GM13977 (cell line): ENCODE results near the gene RNGTT.

Experiments
- DNase-seq: peaks from one replicate; pipeline ENCODE4 v3.0.0; 2012; ENCODE audit warnings: low spot score
- in situ Hi-C: fragments of 300-500 bp; cut with MboI; formaldehyde crosslinking; loops from one replicate; pipeline ENCODE4 v1.12.0; 2022; ENCODE audit warnings: low sequenced_read_pairs, low pct_unique_long_range_greater_than_20kb, mixed read lengths, inconsistent platforms; ENCODE audit not compliant: unreplicated experiment
- TF ChIP-seq, protein P1 (sequence below): IDR thresholded peaks from 2 replicates; pipeline ENCODE4 v1.5.1; 2012; ENCODE audit warnings: mild to moderate bottlenecking, control low read depth; ENCODE audit not compliant: insufficient read depth; ENCODE audit errors: extremely low read depth, missing control alignments

Gene RNGTT

DNA sequence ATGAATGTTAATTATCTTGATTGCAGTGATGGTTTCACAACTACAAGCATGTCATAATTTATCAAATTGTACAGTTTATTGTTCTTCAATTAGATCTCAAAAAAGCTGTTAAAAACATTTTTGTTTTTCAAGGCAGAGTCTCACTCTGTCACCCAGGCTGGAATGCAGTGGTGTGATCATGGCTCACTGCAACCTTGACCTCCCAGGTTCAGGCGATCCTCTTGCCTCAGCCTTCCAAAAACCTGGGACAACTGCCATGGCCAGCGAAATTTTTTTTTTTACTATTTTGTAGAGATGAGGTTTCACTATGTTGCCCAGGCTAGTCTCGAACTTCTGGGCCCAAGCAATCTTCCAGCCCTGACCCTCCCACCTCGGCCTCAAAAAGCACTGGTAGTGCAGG lies 286.1 kb downstream of the RNGTT start:
- TF ChIP-seq, protein P1, sequence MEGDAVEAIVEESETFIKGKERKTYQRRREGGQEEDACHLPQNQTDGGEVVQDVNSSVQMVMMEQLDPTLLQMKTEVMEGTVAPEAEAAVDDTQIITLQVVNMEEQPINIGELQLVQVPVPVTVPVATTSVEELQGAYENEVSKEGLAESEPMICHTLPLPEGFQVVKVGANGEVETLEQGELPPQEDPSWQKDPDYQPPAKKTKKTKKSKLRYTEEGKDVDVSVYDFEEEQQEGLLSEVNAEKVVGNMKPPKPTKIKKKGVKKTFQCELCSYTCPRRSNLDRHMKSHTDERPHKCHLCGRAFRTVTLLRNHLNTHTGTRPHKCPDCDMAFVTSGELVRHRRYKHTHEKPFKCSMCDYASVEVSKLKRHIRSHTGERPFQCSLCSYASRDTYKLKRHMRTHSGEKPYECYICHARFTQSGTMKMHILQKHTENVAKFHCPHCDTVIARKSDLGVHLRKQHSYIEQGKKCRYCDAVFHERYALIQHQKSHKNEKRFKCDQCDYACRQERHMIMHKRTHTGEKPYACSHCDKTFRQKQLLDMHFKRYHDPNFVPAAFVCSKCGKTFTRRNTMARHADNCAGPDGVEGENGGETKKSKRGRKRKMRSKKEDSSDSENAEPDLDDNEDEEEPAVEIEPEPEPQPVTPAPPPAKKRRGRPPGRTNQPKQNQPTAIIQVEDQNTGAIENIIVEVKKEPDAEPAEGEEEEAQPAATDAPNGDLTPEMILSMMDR = no peak
- DNase-seq = no peak
- in situ Hi-C loops = no loop called here

DNA sequence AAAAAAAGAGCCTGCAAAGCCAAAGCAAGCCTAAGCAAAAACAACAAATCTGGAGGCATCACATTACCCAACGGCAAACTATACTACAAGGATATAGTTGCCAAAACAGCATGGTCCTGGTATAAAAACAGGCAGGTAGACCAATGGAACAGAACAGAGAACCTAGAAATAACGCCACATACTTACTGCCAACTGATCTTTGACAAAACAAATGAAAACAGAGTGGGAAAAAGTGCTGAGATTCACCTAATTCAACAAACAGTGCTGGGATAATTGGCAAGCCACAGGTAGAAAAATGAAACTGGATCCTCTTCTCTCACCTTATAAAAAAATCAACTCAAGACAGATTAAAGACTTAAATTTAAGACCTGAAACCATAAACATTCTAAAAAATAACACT lies 291.8 kb downstream of the RNGTT start:
- in situ Hi-C loops = no loop called here
- no peak for DNase-seq
- TF ChIP-seq, protein P1 = no peak

DNA sequence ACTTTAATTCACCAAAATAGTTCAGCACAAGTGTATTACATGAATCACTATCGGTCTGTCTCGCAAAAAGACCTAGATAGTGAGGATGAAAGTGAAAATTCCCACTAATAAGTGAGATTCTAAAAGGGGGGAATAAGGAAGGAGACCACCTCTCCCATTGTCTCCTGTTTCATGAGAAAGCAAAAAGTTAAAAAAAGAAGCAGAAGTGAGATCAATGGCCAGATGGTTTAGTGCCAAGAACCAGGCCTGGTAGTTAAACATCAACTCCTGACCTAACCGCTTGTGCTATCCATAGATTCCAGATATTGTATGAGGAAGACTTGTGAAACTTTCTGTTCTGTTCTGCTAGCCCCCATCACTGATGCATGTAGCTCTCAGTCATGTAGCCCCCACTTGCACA lies 293.0 kb downstream of the RNGTT start:
- DNase-seq = no peak
- TF ChIP-seq, protein P1 = no peak
- in situ Hi-C loops = no loop called here

DNA sequence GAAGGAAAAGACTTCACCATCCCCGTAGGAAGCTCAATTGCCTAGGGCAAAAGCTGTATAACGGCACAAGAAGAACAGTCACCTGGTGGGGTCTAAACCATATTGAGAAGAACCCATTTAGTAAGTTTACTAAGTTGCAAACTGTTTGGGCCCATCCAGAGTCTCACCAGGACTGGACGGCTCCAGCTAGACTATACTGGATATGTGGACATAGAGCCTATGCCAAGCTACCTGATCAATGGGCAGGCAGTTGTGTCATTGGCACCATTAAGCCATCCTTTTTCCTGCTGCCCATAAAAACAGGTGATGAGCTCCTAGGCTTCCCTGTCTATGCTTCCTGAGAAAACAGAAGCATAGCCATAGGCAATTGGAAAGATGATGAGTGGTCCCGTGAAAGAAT lies 293.9 kb downstream of the RNGTT start:
- TF ChIP-seq, protein P1 = no peak
- no peak for DNase-seq
- in situ Hi-C loops = no loop called here

DNA sequence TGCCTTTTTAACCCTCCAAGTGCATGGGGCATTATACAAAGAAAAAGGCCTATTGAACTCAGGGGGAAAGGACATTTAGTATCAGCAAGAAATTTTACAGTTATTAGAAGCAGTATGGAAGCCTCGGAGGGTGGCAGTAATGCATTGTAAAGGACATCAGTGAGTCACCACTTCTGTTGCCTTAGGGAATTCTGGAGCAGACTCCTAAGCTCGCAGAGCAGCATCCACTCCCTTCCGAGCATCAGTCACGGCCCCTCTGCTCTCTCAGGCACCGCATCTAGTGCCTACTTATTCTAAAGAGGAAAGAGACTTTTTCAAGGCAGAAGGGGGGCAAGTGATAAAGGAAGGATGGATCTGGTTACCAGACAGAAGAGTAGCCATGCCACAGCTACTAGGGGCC lies 296.5 kb downstream of the RNGTT start:
- in situ Hi-C loops = no loop called here
- TF ChIP-seq, protein P1 = no peak
- DNase-seq = no peak

DNA sequence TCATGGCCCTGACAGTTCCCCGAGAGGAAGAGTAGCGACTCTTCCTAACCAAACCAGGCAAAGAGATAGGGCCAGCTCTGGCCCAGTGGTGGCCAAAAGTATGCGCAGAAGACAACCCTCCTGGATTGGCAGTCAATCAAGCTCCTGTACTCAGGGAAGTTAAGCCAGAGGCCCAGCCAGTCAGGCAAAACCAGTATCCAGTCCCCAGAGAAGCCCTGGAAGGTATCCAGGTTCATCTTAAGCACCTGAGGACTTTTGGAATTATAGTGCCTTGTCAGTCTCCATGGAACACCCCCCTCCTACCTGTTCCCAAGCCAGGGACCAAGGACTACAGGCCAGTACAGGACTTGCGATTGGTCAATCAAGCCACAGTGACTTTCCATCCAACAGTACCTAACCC lies 298.3 kb downstream of the RNGTT start:
- no peak for DNase-seq
- in situ Hi-C loops = no loop called here
- TF ChIP-seq, protein P1 = no peak

DNA sequence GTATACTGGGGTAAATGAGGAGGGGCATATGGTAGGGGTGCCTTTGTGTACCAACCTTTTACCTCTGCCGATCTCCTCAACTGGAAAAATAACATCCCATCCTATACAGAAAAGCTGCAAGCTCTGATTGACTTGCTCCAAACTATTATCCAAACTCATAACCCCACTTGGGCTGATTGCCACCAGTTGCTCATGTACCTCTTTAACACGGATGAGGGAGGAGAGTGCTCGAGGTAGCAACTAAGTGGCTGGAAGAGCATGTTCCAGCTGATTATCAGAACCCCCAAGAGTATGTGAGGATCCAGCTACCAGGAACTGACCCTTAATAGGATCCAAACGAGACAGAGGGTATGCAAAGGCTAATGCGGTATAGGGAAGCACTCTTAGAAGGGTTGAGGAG lies 299.6 kb downstream of the RNGTT start:
- in situ Hi-C loops = no loop called here
- no peak for DNase-seq
- TF ChIP-seq, protein P1 = no peak
